ENCODE measurements around the gene PON1.

PON1 gene

GRCh38 chr7:95263785-95264362 is 60.5 kb downstream of the PON1 start:
- DNase-seq (ENCODE audit: low read depth), result no peak
- no peak for TF ChIP-seq CTCF (conservative IDR thresholded peaks at IDR 0.05; ENCODE audit: low read length)
- no peak overlapping the region for H3K4me3 ChIP-seq (ENCODE audit: low read length)

- no peak for DNase-seq (ENCODE audit: low read depth)
- H3K4me3 ChIP-seq (ENCODE audit: low read length), result no peak overlapping the region
- TF ChIP-seq CTCF (conservative IDR thresholded peaks at IDR 0.05; ENCODE audit: low read length), result no peak
Measured at GRCh38 chr7:95262875-95263274, 61.5 kb downstream of the PON1 start.

- DNase-seq (ENCODE audit: low read depth), result no peak
- TF ChIP-seq CTCF (conservative IDR thresholded peaks at IDR 0.05; ENCODE audit: low read length), result no peak
- no peak overlapping the region for H3K4me3 ChIP-seq (ENCODE audit: low read length)
Measured at GRCh38 chr7:95261895-95262415, 62.4 kb downstream of the PON1 start.

- TF ChIP-seq CTCF (conservative IDR thresholded peaks at IDR 0.05; ENCODE audit: low read length), result no peak
- no peak overlapping the region for H3K4me3 ChIP-seq (ENCODE audit: low read length)
- no peak for DNase-seq (ENCODE audit: low read depth)
Measured at GRCh38 chr7:95255691-95256090, 68.6 kb downstream of the PON1 start.

- DNase-seq (ENCODE audit: low read depth), result no peak
- no peak for TF ChIP-seq CTCF (conservative IDR thresholded peaks at IDR 0.05; ENCODE audit: low read length)
- no peak overlapping the region for H3K4me3 ChIP-seq (ENCODE audit: low read length)
Measured at GRCh38 chr7:95253986-95254385, 70.3 kb downstream of the PON1 start.

GRCh38 chr7:95251966-95252365 is 72.4 kb downstream of the PON1 start:
- no peak overlapping the region for H3K4me3 ChIP-seq (ENCODE audit: low read length)
- DNase-seq (ENCODE audit: low read depth), result no peak
- TF ChIP-seq CTCF (conservative IDR thresholded peaks at IDR 0.05; ENCODE audit: low read length), result no peak

- TF ChIP-seq CTCF (conservative IDR thresholded peaks at IDR 0.05; ENCODE audit: low read length), result no peak
- no peak for DNase-seq (ENCODE audit: low read depth)
- H3K4me3 ChIP-seq (ENCODE audit: low read length), result no peak overlapping the region
Measured at GRCh38 chr7:95250571-95250970, 73.8 kb downstream of the PON1 start.

All from AG10803 (cell line).